ENCODE results near the gene FHOD3. TPM values are rescaled to one million over a fixed set of nuclear protein-coding genes. Genes with fewer than 3 reads are reported as not detected.

FHOD3 gene
- total RNA-seq, 1 donor from 2014 or later = 311 TPM

GRCh38 chr18:36676629-36677028, 379.1 kb downstream of the FHOD3 start:
- no peak for DNase-seq (ENCODE audit: low spot score)
- intact Hi-C loops (cut with DNase I) = no loop called here

GRCh38 chr18:36680042-36680441, 382.5 kb downstream of the FHOD3 start:
- intact Hi-C loops (cut with DNase I) = no loop called here

GRCh38 chr18:36685580-36685979, 388.1 kb downstream of the FHOD3 start:
- intact Hi-C loops (cut with DNase I) = loop anchor here (5.0 kb wide), 1 partner anchor 122 kb away; no protein-coding TSS in a partner anchor
- no peak for DNase-seq (ENCODE audit: low spot score)

More at GRCh38 chr18:36680042-36680441, 382.5 kb downstream of the FHOD3 start:
- DNase-seq (ENCODE audit: low spot score) = no peak

- intact Hi-C loops (cut with DNase I) = loop anchor here (2.0 to 5.0 kb wide), 2 partner anchors 69 to 119 kb away; no protein-coding TSS in a partner anchor
These were observed 390.8 kb downstream of the FHOD3 start for GRCh38 chr18:36688020-36688965.

GRCh38 chr18:36692371-36692770, 394.9 kb downstream of the FHOD3 start:
- no peak for DNase-seq (ENCODE audit: low spot score)
- intact Hi-C loops (cut with DNase I) = no loop called here

More at GRCh38 chr18:36688020-36688965, 390.8 kb downstream of the FHOD3 start:
- no peak for DNase-seq (ENCODE audit: low spot score)

- no peak for DNase-seq (ENCODE audit: low spot score)
These were observed 395.4 kb downstream of the FHOD3 start for GRCh38 chr18:36692921-36693332.

GRCh38 chr18:36693931-36694620, 396.6 kb downstream of the FHOD3 start:
- intact Hi-C loops (cut with DNase I) = no loop called here
- no peak for DNase-seq (ENCODE audit: low spot score)

More at GRCh38 chr18:36692921-36693332, 395.4 kb downstream of the FHOD3 start:
- intact Hi-C loops (cut with DNase I) = no loop called here

- intact Hi-C loops (cut with DNase I) = no loop called here
- DNase-seq (ENCODE audit: low spot score) = no peak
These were observed 398.3 kb downstream of the FHOD3 start for GRCh38 chr18:36695806-36696205.

GRCh38 chr18:36697905-36698304, 400.4 kb downstream of the FHOD3 start:
- intact Hi-C loops (cut with DNase I) = no loop called here
- no peak for DNase-seq (ENCODE audit: low spot score)

GRCh38 chr18:36700955-36701354, 403.4 kb downstream of the FHOD3 start:
- DNase-seq (ENCODE audit: low spot score) = no peak
- intact Hi-C loops (cut with DNase I) = no loop called here

GRCh38 chr18:36702401-36703013, 405.0 kb downstream of the FHOD3 start:
- DNase-seq (ENCODE audit: low spot score) = no peak
- intact Hi-C loops (cut with DNase I) = no loop called here

GRCh38 chr18:36704156-36704555, 406.6 kb downstream of the FHOD3 start:
- DNase-seq (ENCODE audit: low spot score) = no peak
- intact Hi-C loops (cut with DNase I) = no loop called here

GRCh38 chr18:36706134-36706881, 408.8 kb downstream of the FHOD3 start:
- intact Hi-C loops (cut with DNase I) = no loop called here

GRCh38 chr18:36708366-36708765, 410.9 kb downstream of the FHOD3 start:
- intact Hi-C loops (cut with DNase I) = no loop called here
- no peak for DNase-seq (ENCODE audit: low spot score)

More at GRCh38 chr18:36706134-36706881, 408.8 kb downstream of the FHOD3 start:
- no peak for DNase-seq (ENCODE audit: low spot score)

GRCh38 chr18:36709315-36709714, 411.8 kb downstream of the FHOD3 start:
- intact Hi-C loops (cut with DNase I) = no loop called here
- DNase-seq (ENCODE audit: low spot score) = no peak

- no peak for DNase-seq (ENCODE audit: low spot score)
- intact Hi-C loops (cut with DNase I) = no loop called here
These were observed 413.7 kb downstream of the FHOD3 start for GRCh38 chr18:36711014-36711725.

- intact Hi-C loops (cut with DNase I) = no loop called here
- no peak for DNase-seq (ENCODE audit: low spot score)
These were observed 414.4 kb downstream of the FHOD3 start for GRCh38 chr18:36711813-36712444.

GRCh38 chr18:36714476-36714875, 417.0 kb downstream of the FHOD3 start:
- intact Hi-C loops (cut with DNase I) = no loop called here
- DNase-seq (ENCODE audit: low spot score) = no peak

Measured in cardiac septum (tissue), 1 donor.